ENCODE results near the gene CCND3. TPM values are rescaled to one million over a fixed set of nuclear protein-coding genes. Genes with fewer than 3 reads are reported as not detected.

Gene CCND3
- total RNA-seq, 2 donors from 2014 or later = 8.5 to 11.7 TPM

DNA sequence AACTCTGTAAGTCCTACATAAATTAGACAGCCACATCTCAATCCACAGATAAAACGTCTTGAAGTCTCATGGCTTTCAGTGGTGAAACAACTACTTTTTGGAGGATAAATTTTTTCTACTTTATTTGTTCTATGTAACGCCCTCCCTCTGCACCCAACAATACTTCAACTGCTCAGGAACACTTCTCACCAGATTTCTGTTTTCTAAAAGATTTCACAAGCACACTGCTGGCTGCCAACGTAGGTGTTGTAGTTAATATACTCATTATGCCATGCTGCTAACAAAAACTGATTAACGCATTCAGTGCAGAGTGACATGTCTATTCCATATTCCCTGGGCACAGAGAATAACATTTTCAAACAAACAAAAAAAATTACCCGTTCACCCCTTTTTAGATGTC, 56.7 kb downstream of the CCND3 start:
- Histone ChIP-seq H3K4me1 (ENCODE audit: control insufficient read depth, insufficient read depth, low read length) (no peaks in the 10 kb centered on the region), H3K9ac (ENCODE audit: extremely low read depth, low read length, poor library complexity, severe bottlenecking) (no peak overlapping the region), H3K4me3 (ENCODE audit: low read length) (no peak overlapping the region), H3K9me3 (ENCODE audit: control insufficient read depth, low read length) (no peaks in the 10 kb centered on the region), H3K27me3 (ENCODE audit: control insufficient read depth, insufficient read depth, low read length, poor library complexity, severe bottlenecking) (no peaks in the 10 kb centered on the region), H3K27ac (ENCODE audit: low read depth, low read length) (no peak overlapping the region), H3K36me3 (ENCODE audit: control insufficient read depth, insufficient read depth, low read length) (peaks cover 9% of the 10 kb centered on the region)
- 88 to 92% methylated on average over 2 to 5 of the region's 5 CpGs for WGBS, 2 experiments (ENCODE audit: insufficient coverage in 1 of 2, insufficient read length in 1 of 2)
- peaks cover 12% of the 10 kb centered on the region for H3K4me1 Mint-ChIP-seq
- H3K4me3 Mint-ChIP-seq = no peak overlapping the region
- TF ChIP-seq, protein P1, sequence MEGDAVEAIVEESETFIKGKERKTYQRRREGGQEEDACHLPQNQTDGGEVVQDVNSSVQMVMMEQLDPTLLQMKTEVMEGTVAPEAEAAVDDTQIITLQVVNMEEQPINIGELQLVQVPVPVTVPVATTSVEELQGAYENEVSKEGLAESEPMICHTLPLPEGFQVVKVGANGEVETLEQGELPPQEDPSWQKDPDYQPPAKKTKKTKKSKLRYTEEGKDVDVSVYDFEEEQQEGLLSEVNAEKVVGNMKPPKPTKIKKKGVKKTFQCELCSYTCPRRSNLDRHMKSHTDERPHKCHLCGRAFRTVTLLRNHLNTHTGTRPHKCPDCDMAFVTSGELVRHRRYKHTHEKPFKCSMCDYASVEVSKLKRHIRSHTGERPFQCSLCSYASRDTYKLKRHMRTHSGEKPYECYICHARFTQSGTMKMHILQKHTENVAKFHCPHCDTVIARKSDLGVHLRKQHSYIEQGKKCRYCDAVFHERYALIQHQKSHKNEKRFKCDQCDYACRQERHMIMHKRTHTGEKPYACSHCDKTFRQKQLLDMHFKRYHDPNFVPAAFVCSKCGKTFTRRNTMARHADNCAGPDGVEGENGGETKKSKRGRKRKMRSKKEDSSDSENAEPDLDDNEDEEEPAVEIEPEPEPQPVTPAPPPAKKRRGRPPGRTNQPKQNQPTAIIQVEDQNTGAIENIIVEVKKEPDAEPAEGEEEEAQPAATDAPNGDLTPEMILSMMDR (conservative IDR thresholded peaks at IDR 0.05) = no peak
- H3K36me3 Mint-ChIP-seq (ENCODE audit: low read depth) = peaks cover 3% of the 10 kb centered on the region
- H3K27ac Mint-ChIP-seq = no peak overlapping the region
- DNase-seq = no peak
- no peaks in the 10 kb centered on the region for H3K9me3 Mint-ChIP-seq
- no peaks in the 10 kb centered on the region for H3K27me3 Mint-ChIP-seq (ENCODE audit: insufficient read depth)

Other genes starting within 250 kb of the CCND3 start
- under 1 TPM in 1 of 2 donors, not detected in 1; 0.24 TPM for gene TFEB, start 206.2 kb downstream of the CCND3 start, total RNA-seq
- not detected for gene PGC, start 194.4 kb downstream of the CCND3 start, total RNA-seq
- 10 to 100 TPM in 1 of 2 donors, 1 to 10 TPM in 1; 7.5 to 12.0 TPM for gene FRS3, start 161.9 kb downstream of the CCND3 start, total RNA-seq
- 1 to 10 TPM; 2.6 to 3.6 TPM for gene PRICKLE4, start 161.0 kb downstream of the CCND3 start, total RNA-seq
- 100 to 1,000 TPM; 207 to 212 TPM for gene TOMM6, start 154.1 kb downstream of the CCND3 start, total RNA-seq
- 10 to 100 TPM; 14.0 to 18.9 TPM for gene USP49, start 46.4 kb downstream of the CCND3 start, total RNA-seq
- gene MED20, start 20.7 kb downstream of the CCND3 start, total RNA-seq = 10 to 100 TPM; 27.4 to 38.4 TPM
- 10 to 100 TPM; 29.4 to 36.3 TPM for gene BYSL, start 20.3 kb downstream of the CCND3 start, total RNA-seq
- gene TAF8, start 108.7 kb upstream of the CCND3 start, total RNA-seq = 10 to 100 TPM; 27.9 to 31.0 TPM
- 10 to 100 TPM; 23.4 to 24.4 TPM for gene C6orf132, start 200.8 kb upstream of the CCND3 start, total RNA-seq
- 1 to 10 TPM; 3.9 to 4.4 TPM for gene GUCA1A, start 231.6 kb upstream of the CCND3 start, total RNA-seq

All from endodermal cell (in vitro differentiated cells).